LNCAP (cell line): Measurements from ENCODE around the gene TMX4.

Experiments used
- CTCF ChIP-seq: fragments of 450-650 bp; IDR thresholded peaks from 2 replicates; pipeline ENCODE4 v1.5.1; 2017; ENCODE audit warnings: mild to moderate bottlenecking

Gene TMX4

GRCh38 chr20:8036771-8037170, 17.2 kb upstream of the TMX4 start:
- TF ChIP-seq CTCF = no peak

- no peak for TF ChIP-seq CTCF
Observed at GRCh38 chr20:8033151-8033841, 13.7 kb upstream of the TMX4 start.

- no peak for TF ChIP-seq CTCF
Observed at GRCh38 chr20:8032499-8032898, 12.9 kb upstream of the TMX4 start.

GRCh38 chr20:8021541-8022269, 2.1 kb upstream of the TMX4 start:
- no peak for TF ChIP-seq CTCF

- TF ChIP-seq CTCF = no peak
Observed at GRCh38 chr20:8020314-8021079, 936 bp upstream of the TMX4 start.

GRCh38 chr20:8019998-8020247, 362 bp upstream of the TMX4 start:
- TF ChIP-seq CTCF = no peak

GRCh38 chr20:8018958-8019245, 659 bp downstream of the TMX4 start:
- TF ChIP-seq CTCF = no peak
